Superior temporal gyrus (tissue), 1 donor: ENCODE data around the gene DTX3L.

Experiments used
- DNase-seq: peaks from one replicate; pipeline ENCODE4 v3.0.0-alpha.2; 2016; ENCODE audit errors: extremely low spot score

Gene DTX3L

DNA sequence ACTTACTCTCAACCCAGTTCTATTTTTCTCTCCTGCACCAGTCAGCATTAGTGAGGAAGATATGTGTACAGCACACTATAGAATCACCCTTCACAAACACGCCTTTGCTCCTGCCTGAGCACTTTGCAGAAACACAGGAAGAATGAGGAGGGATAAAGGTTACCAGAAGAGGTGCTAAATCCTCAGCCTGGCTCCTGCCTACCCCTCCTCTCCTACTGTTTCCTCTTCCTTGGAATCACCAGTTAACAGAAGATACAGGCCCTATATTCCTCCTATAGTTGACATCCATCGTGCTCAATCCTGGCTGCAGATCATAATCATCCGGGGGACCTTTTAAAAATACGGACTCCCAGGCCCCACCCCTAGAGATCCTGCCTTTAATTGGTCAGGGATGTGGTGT, 42.2 kb downstream of the DTX3L start:
- DNase-seq, result no peak

DNA sequence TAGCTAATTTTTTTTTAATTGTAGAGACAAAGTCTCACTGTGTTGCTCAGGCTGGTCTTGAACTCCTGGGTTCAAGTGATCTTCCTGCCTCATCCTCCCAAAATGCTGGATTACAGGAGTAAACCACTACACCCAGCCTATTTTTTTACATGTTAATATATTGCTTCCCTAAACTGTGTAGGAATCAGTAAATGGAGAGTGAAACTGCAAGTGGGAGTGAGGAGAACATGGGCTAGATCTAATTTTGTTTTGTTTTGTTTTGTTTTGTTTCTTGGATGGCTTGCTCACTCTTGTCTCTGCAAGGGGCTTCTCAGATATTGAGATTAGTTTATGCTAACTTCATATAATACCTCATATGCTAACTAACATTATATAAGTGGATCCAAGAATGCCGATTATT, 44.8 kb downstream of the DTX3L start:
- DNase-seq, result no peak

DNA sequence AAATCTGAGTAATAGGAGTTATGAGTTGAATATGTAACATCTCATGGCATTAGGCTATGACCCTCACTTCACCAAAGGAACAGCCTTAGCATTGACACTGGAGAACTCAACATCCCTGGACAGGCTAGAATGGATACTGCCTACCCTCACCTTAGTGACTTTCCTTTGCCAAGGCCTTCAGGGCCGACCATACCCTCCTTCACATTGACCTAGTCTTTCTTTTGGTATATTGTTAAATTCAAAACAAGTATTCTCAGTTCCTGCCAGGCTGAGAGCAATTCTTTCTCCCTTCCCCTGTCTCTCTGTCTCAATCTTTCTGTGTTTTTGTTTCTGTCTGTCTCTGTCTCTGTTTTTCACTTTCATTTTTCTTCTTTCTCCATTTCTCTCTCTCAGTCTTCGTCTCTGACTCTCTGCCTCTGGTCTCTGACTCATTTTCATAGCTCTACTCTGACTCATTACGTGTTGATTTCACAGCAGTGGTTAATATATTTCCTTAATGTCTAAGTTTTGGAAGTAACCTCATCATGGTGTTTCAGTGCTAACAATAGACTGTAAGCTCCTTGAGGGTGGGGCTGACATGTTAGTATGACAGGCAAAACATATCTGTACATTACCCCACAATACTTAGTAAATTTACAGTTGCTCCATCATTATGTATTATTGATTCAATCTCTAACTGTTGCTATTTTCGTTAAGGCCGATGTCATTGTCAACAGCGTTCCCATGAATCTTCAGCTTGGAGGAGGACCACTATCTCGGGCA, 45.8 kb downstream of the DTX3L start:
- no peak for DNase-seq

DNA sequence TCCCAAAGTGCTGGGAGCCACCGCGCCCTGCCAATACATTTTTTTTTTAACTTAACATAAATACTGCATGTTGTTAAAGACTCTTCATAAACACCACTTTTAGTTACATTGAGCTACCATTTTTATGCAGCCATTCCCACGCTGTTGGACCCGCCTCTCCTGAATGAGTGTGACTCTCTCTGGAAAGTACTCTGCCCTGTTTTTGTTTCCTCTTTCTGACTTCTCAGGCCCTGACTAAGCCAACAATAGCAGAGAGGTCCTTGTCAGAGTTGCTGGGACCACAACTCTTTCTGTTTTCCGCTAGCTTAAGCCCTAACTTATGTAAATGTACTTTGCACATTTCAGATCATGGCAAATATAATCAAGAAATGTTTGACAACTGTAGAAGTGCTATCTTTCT, 48.6 kb downstream of the DTX3L start:
- DNase-seq, result no peak

DNA sequence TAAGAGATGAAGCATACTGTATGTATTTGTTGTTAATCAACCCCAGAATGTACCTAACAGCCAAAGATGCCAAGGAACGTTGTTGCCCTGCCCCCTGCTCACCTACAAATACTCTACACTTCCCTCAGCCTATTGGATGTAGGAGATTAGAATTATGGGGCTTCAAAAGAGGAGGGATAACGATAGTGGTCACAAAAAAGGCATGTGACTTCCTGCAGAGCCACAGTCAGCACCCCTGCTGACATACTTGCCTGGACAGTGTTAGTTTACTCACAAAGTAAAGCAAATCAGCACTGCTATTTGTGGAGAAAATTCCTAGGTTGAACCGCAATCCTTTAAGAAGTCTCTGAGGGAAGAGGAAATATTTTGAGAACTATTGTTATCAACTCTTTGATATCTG, 51.2 kb downstream of the DTX3L start:
- no peak for DNase-seq

DNA sequence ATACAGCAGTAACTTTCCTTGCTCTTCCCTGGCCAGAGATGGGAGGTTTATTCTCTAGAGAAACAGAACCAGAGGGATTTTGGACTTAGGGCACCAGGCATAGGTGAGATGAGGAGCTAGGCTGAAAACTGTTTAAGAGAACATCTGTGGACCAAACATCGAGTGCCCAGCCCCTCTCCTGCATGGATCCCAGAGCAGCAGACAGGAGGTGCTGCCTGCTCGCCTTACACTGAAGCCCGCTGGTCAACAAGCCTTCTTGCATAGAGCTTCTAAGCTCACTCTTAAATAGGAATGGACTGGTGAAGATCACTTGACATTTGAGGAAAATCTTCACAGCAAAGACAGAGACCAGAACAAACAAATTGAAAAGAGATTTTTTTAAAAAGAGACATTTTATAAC, 54.5 kb downstream of the DTX3L start:
- DNase-seq, result no peak

DNA sequence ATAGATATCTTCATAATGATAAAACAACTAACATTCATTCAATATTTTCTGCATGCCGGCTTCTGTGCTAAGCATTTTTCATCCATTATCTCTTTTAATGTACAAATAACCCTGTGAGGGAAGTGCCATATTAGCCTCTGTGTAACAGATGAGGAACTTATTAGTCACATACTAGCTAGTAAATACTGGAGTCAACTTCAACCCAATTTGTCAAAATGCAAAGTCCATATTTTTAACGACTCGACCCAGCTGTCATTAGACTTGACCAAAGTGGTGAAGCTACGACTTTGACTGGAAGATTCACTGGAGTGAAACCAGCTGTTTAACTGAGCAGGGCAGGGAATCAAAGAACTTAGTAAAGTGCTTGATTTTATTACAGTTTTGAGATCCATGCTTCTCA, 54.9 kb downstream of the DTX3L start:
- DNase-seq, result no peak

DNA sequence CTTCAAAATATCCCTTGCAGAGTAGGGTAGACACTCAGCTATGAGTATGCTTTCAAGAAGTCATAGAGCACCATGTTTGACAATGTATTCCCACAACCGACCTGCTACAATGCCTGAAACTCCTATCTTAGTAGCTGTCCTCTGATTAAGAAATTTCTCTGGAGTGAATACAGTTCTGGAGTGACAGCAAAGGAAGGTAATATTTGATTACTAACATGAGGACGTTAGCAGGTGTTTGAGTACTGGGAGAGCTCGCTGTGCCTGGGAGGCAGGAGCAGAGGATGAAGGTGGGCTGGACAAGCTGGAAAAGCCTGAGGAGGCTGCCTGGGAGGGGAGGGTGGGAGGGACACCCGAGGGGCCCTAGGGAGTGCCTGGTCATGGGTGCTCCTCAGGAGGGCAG, 56.3 kb downstream of the DTX3L start:
- DNase-seq, result no peak

DNA sequence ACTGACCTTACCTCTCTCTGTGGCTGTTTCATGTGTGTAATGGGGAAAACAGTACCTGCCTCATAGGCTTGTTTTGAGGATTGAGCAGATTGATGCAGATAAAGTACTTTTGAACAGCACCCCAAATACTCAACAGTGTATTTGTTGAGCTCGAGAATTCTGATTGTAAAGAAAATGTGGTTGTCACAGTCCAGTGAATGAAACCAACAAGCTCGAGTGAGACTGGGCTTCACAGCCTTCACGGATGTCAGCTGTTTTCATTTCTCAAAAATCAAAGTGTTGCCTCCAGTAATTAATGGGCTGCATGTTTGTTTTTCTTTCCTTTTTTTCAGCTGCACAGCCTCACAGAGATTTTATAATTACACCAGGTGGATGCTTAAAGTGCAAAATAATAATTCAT, 57.0 kb downstream of the DTX3L start:
- DNase-seq, result no peak

DNA sequence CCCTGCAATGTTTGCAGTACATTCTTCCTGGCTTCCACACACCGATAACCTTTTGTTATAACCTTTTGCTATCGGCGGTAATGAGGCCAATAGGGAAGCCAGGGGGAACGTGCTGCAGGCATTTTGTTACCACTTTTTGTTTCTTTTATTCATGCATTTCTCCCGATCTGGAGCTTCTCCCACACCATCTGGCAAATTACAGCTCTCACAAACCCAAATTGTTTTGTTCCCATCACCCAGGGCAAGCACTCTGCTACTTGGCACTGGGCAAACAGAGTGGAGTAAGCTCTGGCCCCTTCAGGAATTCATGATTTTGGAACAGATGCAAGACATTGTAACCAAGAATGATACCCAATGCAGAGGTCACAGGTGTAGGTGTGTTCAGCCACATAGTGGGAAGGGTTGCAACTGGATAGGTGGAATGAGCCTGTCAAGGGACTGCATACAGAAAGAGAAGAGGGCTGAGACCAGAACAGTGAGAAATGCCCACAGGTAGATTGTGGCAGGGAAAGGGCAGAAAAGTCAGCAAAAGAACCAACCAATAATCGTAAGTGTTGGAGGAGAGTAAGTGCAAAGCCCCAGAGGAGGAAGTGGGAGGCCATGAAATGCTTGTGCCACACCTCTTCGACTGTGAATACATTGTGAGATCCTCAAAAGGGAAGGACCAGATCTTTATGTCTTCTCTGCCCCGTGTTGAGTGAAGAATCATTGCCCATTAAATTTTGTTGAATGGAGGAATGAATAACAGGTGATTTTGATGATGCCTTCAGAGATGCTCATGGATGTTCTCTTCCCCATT, 59.1 kb downstream of the DTX3L start:
- no peak for DNase-seq
